NOMO-1 treated with DMSO at 0.1 percent for 48 hours (cell line): ENCODE results near the gene RNF40.
"Not testable (repeated sequence)": the region's sequence is repeated elsewhere in the genome, so short reads cannot be mapped to it uniquely, and the experiment has no call there.

Experiments used
- DNase-seq: peaks from one replicate; lab custom pipeline; 2025; ENCODE audit not compliant: unreplicated experiment; lab: John Stamatoyannopoulos, UW

RNF40 gene

GRCh38 chr16:30813821-30814189 is 51.7 kb downstream of the RNF40 start:
- DNase-seq: peak; percentile 14

DNA sequence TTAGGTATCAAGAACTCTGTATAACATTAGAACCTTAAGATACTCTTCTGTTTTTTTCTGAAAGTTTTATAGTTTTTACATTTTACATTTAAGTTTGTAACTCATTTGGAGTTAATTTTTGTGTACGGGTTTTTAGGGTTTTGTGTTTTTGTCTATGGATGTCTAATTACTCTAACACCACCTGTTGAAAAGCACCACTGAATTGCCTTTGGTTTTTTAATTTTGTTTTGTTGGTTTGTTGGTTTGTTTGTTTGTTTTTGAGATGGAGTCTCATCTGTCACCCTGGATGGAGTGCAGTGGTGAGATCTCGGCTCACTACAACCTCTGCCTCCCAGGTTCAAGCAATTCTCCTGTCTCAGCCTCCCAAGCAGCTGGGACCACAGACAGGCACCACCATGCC is 54.6 kb downstream of the RNF40 start:
- no peak for DNase-seq

- no peak for DNase-seq
Observed at GRCh38 chr16:30820952-30821421, 58.9 kb downstream of the RNF40 start.

GRCh38 chr16:30821441-30821840 is 59.3 kb downstream of the RNF40 start:
- DNase-seq: not testable (repeated sequence)

DNA sequence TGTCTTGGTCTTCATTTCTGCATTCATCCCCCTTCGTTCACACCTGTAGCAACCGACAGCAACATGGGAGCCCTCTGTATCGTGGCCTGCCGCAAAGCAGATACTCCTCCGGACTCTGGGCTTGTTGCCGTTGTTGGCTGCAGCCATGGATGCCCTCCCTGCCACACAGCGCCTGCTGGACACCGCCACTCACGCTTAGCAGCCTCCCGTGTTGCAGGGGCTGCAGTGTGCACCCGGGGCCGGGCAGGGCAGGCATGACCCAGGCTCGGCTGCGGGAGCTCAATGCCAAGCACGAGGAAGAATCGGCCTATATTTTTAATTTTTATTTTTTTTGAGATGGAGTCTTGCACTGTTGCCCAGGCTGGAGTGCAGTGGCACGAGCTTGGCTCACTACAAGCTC is 59.8 kb downstream of the RNF40 start:
- no peak for DNase-seq
